Melanocyte of skin (primary cell): ENCODE measurements around the gene RIN1. TPM values are rescaled to one million over a fixed set of nuclear protein-coding genes. Genes with fewer than 3 reads are reported as not detected.

Experiments used
- small RNA-seq, 2 donors: library from RNA; depleted of rRNA; stranded (forward); fragments of <200 nt; gene quantifications; one replicate each; pipeline ENCODE3, GENCODE V24; 2012
- total RNA-seq, 2 donors: library from RNA; depleted of rRNA; stranded (reverse); fragments of >200 nt; gene quantifications; 2 replicates each; pipeline ENCODE4 v1.2.3, GENCODE V29; 2012

RIN1 gene
- 10 to 100 TPM in 1 of 2 donors, 1 to 10 TPM in 1; 5.2 to 16.3 TPM for total RNA-seq

GRCh38 chr11:66336234-66337102 is at the start of gene RIN1:
RIN1 (minus strand) TSS chr11:66336434; CDS start chr11:66336402, 32 bp downstream.

GRCh38 chr11:66371627-66372415 is 35.6 kb upstream of the RIN1 start, which contains the start of gene SLC29A2:
SLC29A2 (minus strand) TSS chr11:66371760; CDS start chr11:66371591, 169 bp downstream.

GRCh38 chr11:66347425-66348276 is 11.4 kb upstream of the RIN1 start, which contains the start of gene B4GAT1:
B4GAT1 (minus strand) TSS chr11:66347629; CDS start chr11:66347545, 84 bp downstream.

GRCh38 chr11:66344550-66345315 is 8.5 kb upstream of the RIN1 start, which contains the start of gene BRMS1:
BRMS1 (minus strand) TSS chr11:66345104; CDS start chr11:66342234, 2,870 bp downstream.

GRCh38 chr11:66316849-66317251 is 19.4 kb downstream of the RIN1 start, which contains the start of gene CD248:
CD248 (minus strand) TSS chr11:66317044; CDS start chr11:66317027, 17 bp downstream.

GRCh38 chr11:66291706-66292542 is 44.3 kb downstream of the RIN1 start, which contains the start of gene TMEM151A:
TMEM151A (plus strand) TSS chr11:66291894; CDS start chr11:66292014, 120 bp downstream.

GRCh38 chr11:66288671-66289547 is 47.3 kb downstream of the RIN1 start, which contains the start of gene YIF1A:
YIF1A (minus strand) TSS chr11:66289143; CDS start chr11:66288985, 158 bp downstream.

Small RNA genes lying within 50 kb of the gene (small RNA-seq; reads per million reads assigned to genes)
- gene RF00017, result 0 reads per million in 2 donors

Other genes with a start within 250 kb of the RIN1 start
- gene KLC2, start 78.7 kb downstream of the RIN1 start, total RNA-seq, result 10 to 100 TPM; 19.6 to 28.0 TPM
- 100 to 1,000 TPM in 1 of 2 donors, 10 to 100 TPM in 1; 98.4 to 112 TPM for gene RAB1B, start 67.8 kb downstream of the RIN1 start, total RNA-seq
- under 1 TPM in 1 of 2 donors, not detected in 1; 0.34 TPM for gene CNIH2, start 58.3 kb downstream of the RIN1 start, total RNA-seq
- 100 to 1,000 TPM; 106 to 147 TPM for gene YIF1A, start 47.3 kb downstream of the RIN1 start, total RNA-seq
- under 1 TPM; under 0.01 TPM for gene TMEM151A, start 44.5 kb downstream of the RIN1 start, total RNA-seq
- gene CD248, start 19.4 kb downstream of the RIN1 start, total RNA-seq, result 1 to 10 TPM in 1 of 2 donors, under 1 TPM in 1; 0.69 to 2.3 TPM
- gene BRMS1, start 8.7 kb upstream of the RIN1 start, total RNA-seq, result 10 to 100 TPM; 55.4 to 92.6 TPM
- 10 to 100 TPM; 35.0 to 51.3 TPM for gene B4GAT1, start 11.2 kb upstream of the RIN1 start, total RNA-seq
- under 1 TPM; 0.34 to 0.67 TPM for gene SLC29A2, start 35.3 kb upstream of the RIN1 start, total RNA-seq
- not detected for gene NPAS4, start 84.6 kb upstream of the RIN1 start, total RNA-seq
- 10 to 100 TPM; 22.0 to 45.6 TPM for gene MRPL11, start 102.4 kb upstream of the RIN1 start, total RNA-seq
- 10 to 100 TPM; 12.0 to 17.2 TPM for gene PELI3, start 130.5 kb upstream of the RIN1 start, total RNA-seq
- gene DPP3, start 144.0 kb upstream of the RIN1 start, total RNA-seq, result 10 to 100 TPM; 73.6 to 75.0 TPM
- 10 to 100 TPM; 21.3 to 33.0 TPM for gene BBS1, start 174.2 kb upstream of the RIN1 start, total RNA-seq
- 10 to 100 TPM; 10.7 to 13.8 TPM for gene ZDHHC24, start 209.6 kb upstream of the RIN1 start, total RNA-seq
- gene ACTN3, start 210.5 kb upstream of the RIN1 start, total RNA-seq, result not detected
- gene CTSF, start 232.2 kb upstream of the RIN1 start, total RNA-seq, result 10 to 100 TPM; 28.3 to 46.1 TPM